ENCODE results near the gene USP47. TPM values are rescaled to one million over a fixed set of nuclear protein-coding genes. Genes with fewer than 3 reads are reported as not detected.
A peak's percentile ranks its signal among the peaks of the same experiment; 100 is the strongest.

The USP47 gene
- total and polyA plus RNA-seq, 9 of the 15 experiments (the other 6 are each of a cell fraction or from before 2014, with no cell fraction given): 13.1 to 63.6 (median 34.7) TPM

- no peak for TF ChIP-seq ARID4B (CRISPR knock-in tag; IDR thresholded peaks at IDR 0.05)
- no peak for TF ChIP-seq KLF6 (CRISPR knock-in tag; IDR thresholded peaks at IDR 0.05; ENCODE audit: borderline replicate concordance)
- TF ChIP-seq FOXK2 (conservative IDR thresholded peaks at IDR 0.05 in 1 of 2, IDR thresholded peaks at IDR 0.05 in 1 of 2; ENCODE audit: low read depth in 2 of 2): no peak
- TF ChIP-seq ASH1L (IDR thresholded peaks at IDR 0.05; ENCODE audit: borderline replicate concordance, low read depth, partially characterized antibody): no peak
- no peak for TF ChIP-seq PPARD (CRISPR knock-in tag; IDR thresholded peaks at IDR 0.05)
- TF ChIP-seq KLF16 (IDR thresholded peaks at IDR 0.05): 0 out of 2 replicates have a peak, but pooled peaks have one; percentile 14
- TF ChIP-seq MTA2 (IDR thresholded peaks at IDR 0.05; ENCODE audit: low read depth): 0 out of 2 replicates have a peak, but pooled peaks have one; percentile 11
- TF ChIP-seq UBTF (IDR thresholded peaks at IDR 0.05; ENCODE audit: borderline replicate concordance in 1 of 2, low read depth in 2 of 2, low read length in 2 of 2): no peak
- TF ChIP-seq E4F1 (CRISPR knock-in tag; IDR thresholded peaks at IDR 0.05; ENCODE audit: borderline replicate concordance): no peak
- TF ChIP-seq CGGBP1 (CRISPR knock-in tag; IDR thresholded peaks at IDR 0.05): no peak
- peak; percentile 45; the same call in 1 of the 2 replicates for TF ChIP-seq FOSL1 (tag; conservative IDR thresholded peaks at IDR 0.05)
- TF ChIP-seq RBFOX2 (IDR thresholded peaks at IDR 0.05; ENCODE audit: low read depth, low read length): no peak
- TF ChIP-seq CTBP1 (IDR thresholded peaks at IDR 0.05; ENCODE audit: borderline replicate concordance): peak; percentile 17; the same call in 1 of the 2 replicates
- no peak for TF ChIP-seq HNRNPUL1 (IDR thresholded peaks at IDR 0.05; ENCODE audit: low read length)
Measured at GRCh38 chr11:11816511-11817314, 25.1 kb upstream of the USP47 start (continued).
